Neural progenitor cell (in vitro differentiated cells): ENCODE results near the gene NUP88. TPM values are rescaled to one million over a fixed set of nuclear protein-coding genes. Genes with fewer than 3 reads are reported as not detected.
A peak's percentile ranks its signal among the peaks of the same experiment; 100 is the strongest.

Experiments
- DNase-seq: peaks from one replicate; pipeline ENCODE4 v3.0.0-alpha.2; 2016; ENCODE audit warnings: low spot score
- H2AFZ ChIP-seq: fragments of 200-600 bp; sonication (generic); replicated peaks from 2 replicates; pipeline ENCODE4 v1.6.1; 2016; ENCODE audit warnings: antibody characterized with exemption
- H3F3A ChIP-seq: fragments of 200-600 bp; sonication (generic); 2 replicates; pipeline ENCODE4 v1.6.1; 2016; ENCODE audit warnings: antibody characterized with exemption, low read depth
- H3K27ac ChIP-seq: fragments of 200-600 bp; sonication (generic); 2 replicates; pipeline ENCODE4 v1.5.1; 2016; ENCODE audit warnings: mild to moderate bottlenecking
- H3K27me3 ChIP-seq: fragments of 200-600 bp; sonication (generic); 2 replicates; pipeline ENCODE4 v1.6.1; 2016; ENCODE audit warnings: mild to moderate bottlenecking, moderate library complexity
- H3K36me3 ChIP-seq: fragments of 200-600 bp; sonication (generic); 2 replicates; pipeline ENCODE4 v1.5.1; 2016
- H3K4me1 ChIP-seq: fragments of 200-600 bp; sonication (generic); 2 replicates; pipeline ENCODE4 v1.6.1; 2016; ENCODE audit warnings: mixed run types
- H3K4me2 ChIP-seq: fragments of 200-600 bp; sonication (generic); 2 replicates; pipeline ENCODE4 v1.6.1; 2016
- H3K4me3 ChIP-seq: fragments of 200-600 bp; sonication (generic); 2 replicates; pipeline ENCODE4 v1.5.1; 2016
- H3K79me2 ChIP-seq: fragments of 200-600 bp; sonication (generic); 2 replicates; pipeline ENCODE4 v1.6.1; 2016; ENCODE audit warnings: low read depth
- H3K9ac ChIP-seq: fragments of 200-600 bp; sonication (generic); 2 replicates; pipeline ENCODE4 v1.6.1; 2016
- H3K9me3 ChIP-seq: fragments of 200-600 bp; sonication (generic); 2 replicates; pipeline ENCODE4 v1.5.1; 2016; ENCODE audit warnings: low read depth
- H4K20me1 ChIP-seq: fragments of 200-600 bp; sonication (generic); 2 replicates; pipeline ENCODE4 v1.6.1; 2016; ENCODE audit warnings: low read depth
- H3K27ac Mint-ChIP-seq: 3 replicates; pipeline ENCODE4 v1.8.0; 2021; ENCODE audit warnings: mixed read lengths
- H3K27me3 Mint-ChIP-seq: 2 replicates; pipeline ENCODE4 v1.8.0; 2022; ENCODE audit warnings: low read depth, mild to moderate bottlenecking, inconsistent platforms, moderate library complexity, mixed read lengths; ENCODE audit not compliant: insufficient read depth
- H3K36me3 Mint-ChIP-seq: 3 replicates; pipeline ENCODE4 v1.8.0; 2021; ENCODE audit warnings: mixed read lengths
- H3K4me1 Mint-ChIP-seq: 3 replicates; pipeline ENCODE4 v1.8.0; 2021; ENCODE audit warnings: mixed read lengths
- H3K4me3 Mint-ChIP-seq: 3 replicates; pipeline ENCODE4 v1.8.0; 2021; ENCODE audit warnings: mild to moderate bottlenecking, moderate library complexity, mixed read lengths
- H3K9me3 Mint-ChIP-seq: 3 replicates; pipeline ENCODE4 v1.8.0; 2020; ENCODE audit warnings: mixed read lengths
- CTCF ChIP-seq: fragments of 200-600 bp; sonication (generic); IDR thresholded peaks from 2 replicates; pipeline ENCODE4 v1.5.1; 2017; ENCODE audit warnings: antibody characterized with exemption, mild to moderate bottlenecking
- EZH2 ChIP-seq: fragments of 200-600 bp; sonication (generic); IDR thresholded peaks from 2 replicates; pipeline ENCODE4 v1.6.1; 2017; ENCODE audit warnings: antibody characterized with exemption, mild to moderate bottlenecking, moderate library complexity
- EZH2phosphoT487 ChIP-seq: fragments of 200-600 bp; sonication (generic); IDR thresholded peaks from 2 replicates; pipeline ENCODE4 v1.6.1; 2017; ENCODE audit warnings: antibody characterized with exemption
- total RNA-seq: library from RNA; depleted of rRNA; stranded (reverse); fragments of >200 nt; gene quantifications from 2 replicates; pipeline ENCODE4 v1.2.3, GENCODE V29; 2015; ENCODE audit warnings: low replicate concordance

NUP88 gene
- total RNA-seq, 1 donor from 2014 or later, result 135 TPM

GRCh38 chr17:5464717-5465507 is 45.5 kb upstream of the NUP88 start:
- Histone ChIP-seq H3K27me3 (no peaks in the 10 kb centered on the region), H3K79me2 (peaks cover 70% of the 10 kb centered on the region), H3K4me3 (no peak overlapping the region), H2AFZ (no peak overlapping the region), H3K4me1 (peaks cover 12% of the 10 kb centered on the region), H3K36me3 (no peaks in the 10 kb centered on the region), H3K27ac (no peak overlapping the region), H3K9me3 (no peaks in the 10 kb centered on the region), H3K9ac (no peak overlapping the region), H3K4me2 (no peak overlapping the region), H4K20me1 (peaks cover 22% of the 10 kb centered on the region), H3F3A (peaks cover 11% of the 10 kb centered on the region)
- peak overlapping the region; percentile 24 for H3K27ac Mint-ChIP-seq
- H3K27me3 Mint-ChIP-seq, result peaks cover 6% of the 10 kb centered on the region
- no peak overlapping the region for H3K4me3 Mint-ChIP-seq
- peaks cover 4% of the 10 kb centered on the region for H3K36me3 Mint-ChIP-seq
- no peak for DNase-seq
- TF ChIP-seq EZH2phosphoT487, result no peak
- TF ChIP-seq EZH2, result no peak
- no peak for TF ChIP-seq CTCF
- H3K9me3 Mint-ChIP-seq, result no peaks in the 10 kb centered on the region
- peaks cover 21% of the 10 kb centered on the region for H3K4me1 Mint-ChIP-seq

GRCh38 chr17:5446786-5447185 is 27.3 kb upstream of the NUP88 start:
- Mint-ChIP-seq H3K4me1 (no peaks in the 10 kb centered on the region), H3K4me3 (no peak overlapping the region), H3K9me3 (no peaks in the 10 kb centered on the region), H3K27ac (no peak overlapping the region), H3K36me3 (peaks cover 22% of the 10 kb centered on the region), H3K27me3 (peaks cover 2% of the 10 kb centered on the region)
- peaks cover 8% of the 10 kb centered on the region for H3K36me3 ChIP-seq
- H3K79me2 ChIP-seq, result no peaks in the 10 kb centered on the region
- no peak overlapping the region for H3K9ac ChIP-seq
- H3K4me3 ChIP-seq, result no peak overlapping the region
- H3K4me2 ChIP-seq, result no peak overlapping the region
- no peak overlapping the region for H3K27ac ChIP-seq
- H4K20me1 ChIP-seq, result no peaks in the 10 kb centered on the region
- TF ChIP-seq CTCF (no peak), EZH2 (no peak), EZH2phosphoT487 (no peak)
- DNase-seq, result no peak
- H3K9me3 ChIP-seq, result no peaks in the 10 kb centered on the region
- no peak overlapping the region for H2AFZ ChIP-seq
- H3K27me3 ChIP-seq, result no peaks in the 10 kb centered on the region
- H3F3A ChIP-seq, result peaks cover 5% of the 10 kb centered on the region
- no peaks in the 10 kb centered on the region for H3K4me1 ChIP-seq

GRCh38 chr17:5444209-5444608 is 24.7 kb upstream of the NUP88 start:
- H3K4me3 ChIP-seq, result no peak overlapping the region
- H3F3A ChIP-seq, result peaks cover 25% of the 10 kb centered on the region
- Mint-ChIP-seq H3K4me1 (peaks cover 3% of the 10 kb centered on the region), H3K27me3 (peaks cover 4% of the 10 kb centered on the region), H3K36me3 (peaks cover 19% of the 10 kb centered on the region), H3K9me3 (no peaks in the 10 kb centered on the region), H3K4me3 (no peak overlapping the region), H3K27ac (no peak overlapping the region)
- TF ChIP-seq EZH2, result no peak
- no peak for TF ChIP-seq EZH2phosphoT487
- no peak for TF ChIP-seq CTCF
- no peaks in the 10 kb centered on the region for H3K27me3 ChIP-seq
- H4K20me1 ChIP-seq, result no peaks in the 10 kb centered on the region
- H2AFZ ChIP-seq, result no peak overlapping the region
- no peaks in the 10 kb centered on the region for H3K9me3 ChIP-seq
- no peak overlapping the region for H3K27ac ChIP-seq
- H3K4me1 ChIP-seq, result no peaks in the 10 kb centered on the region
- no peak overlapping the region for H3K9ac ChIP-seq
- H3K4me2 ChIP-seq, result no peak overlapping the region
- no peak for DNase-seq
- H3K36me3 ChIP-seq, result peaks cover 5% of the 10 kb centered on the region
- H3K79me2 ChIP-seq, result no peaks in the 10 kb centered on the region
